ENCODE results near the gene SORCS2. TPM values are rescaled to one million over a fixed set of nuclear protein-coding genes. Genes with fewer than 3 reads are reported as not detected.

The SORCS2 gene
- polyA plus RNA-seq, 1 donor from 2014 or later: 1.0 TPM

DNA sequence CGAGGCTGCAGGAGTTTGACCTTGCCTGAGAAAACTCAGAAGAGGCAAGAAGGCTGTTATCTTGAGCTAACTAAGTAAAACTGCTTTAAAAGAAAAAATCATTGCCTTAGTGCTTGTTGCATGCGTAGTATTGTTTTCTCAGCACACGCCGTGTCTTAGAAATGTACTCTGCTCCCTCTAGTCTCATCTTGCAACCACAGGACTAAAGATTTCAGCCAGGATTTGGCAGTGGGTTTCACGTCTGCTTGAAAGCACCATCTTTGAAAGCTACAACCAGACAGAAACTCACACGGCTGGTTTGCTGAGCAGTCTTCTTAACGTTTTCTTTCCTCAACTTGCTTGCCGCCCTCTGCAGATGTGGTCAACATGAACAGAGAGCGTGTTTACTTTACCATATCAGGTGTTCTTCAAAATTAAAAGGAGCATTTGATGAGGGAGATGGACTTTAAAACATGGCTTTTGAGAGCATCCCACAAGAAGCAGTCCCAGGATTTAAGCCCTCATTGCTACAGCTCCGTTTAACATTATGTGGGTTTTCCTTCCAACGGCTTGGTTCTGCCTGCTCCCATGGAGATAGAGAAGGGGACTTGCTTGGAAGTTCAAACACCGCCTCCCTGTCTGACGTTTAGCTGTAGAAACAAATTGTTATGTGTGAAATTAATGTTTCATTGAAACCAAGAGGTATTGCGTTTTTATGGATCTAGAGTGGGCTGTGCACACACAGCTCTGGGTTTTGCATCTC, 3.4 kb downstream of the SORCS2 start:
- H3K9me2 ChIP-seq (ENCODE audit: insufficient read depth, low read length): no peaks in the 10 kb centered on the region
- no peak for TF ChIP-seq MXI1 (conservative IDR thresholded peaks at IDR 0.05; ENCODE audit: poor library complexity, severe bottlenecking)
- no peak for TF ChIP-seq POLR2AphosphoS5 (IDR thresholded peaks at IDR 0.05)
- peaks cover 14% of the 10 kb centered on the region for H3K27me3 ChIP-seq (ENCODE audit: insufficient read depth, low read depth, low read length)
- H3K36me3 ChIP-seq (ENCODE audit: insufficient read depth, low read length): no peaks in the 10 kb centered on the region
- no peaks in the 10 kb centered on the region for H3F3A ChIP-seq (ENCODE audit: insufficient read depth, low read length, poor library complexity, severe bottlenecking)
- H4K20me1 ChIP-seq (ENCODE audit: insufficient read depth): no peaks in the 10 kb centered on the region
- H2AFZ ChIP-seq (ENCODE audit: low read depth, low read length): no peak overlapping the region
- peaks cover 4% of the 10 kb centered on the region for H3K79me2 ChIP-seq (replicated peaks; ENCODE audit: insufficient read depth, low read length)
- no peak overlapping the region for H3K27ac ChIP-seq (ENCODE audit: low read length)
- no peak overlapping the region for H3K9ac ChIP-seq (ENCODE audit: low read length)
- no peak overlapping the region for H3K4me2 ChIP-seq (ENCODE audit: low read length)
- no peak overlapping the region for H3K4me3 ChIP-seq (ENCODE audit: low read length)
- H3K9me3 ChIP-seq (ENCODE audit: low read length): no peaks in the 10 kb centered on the region

DNA sequence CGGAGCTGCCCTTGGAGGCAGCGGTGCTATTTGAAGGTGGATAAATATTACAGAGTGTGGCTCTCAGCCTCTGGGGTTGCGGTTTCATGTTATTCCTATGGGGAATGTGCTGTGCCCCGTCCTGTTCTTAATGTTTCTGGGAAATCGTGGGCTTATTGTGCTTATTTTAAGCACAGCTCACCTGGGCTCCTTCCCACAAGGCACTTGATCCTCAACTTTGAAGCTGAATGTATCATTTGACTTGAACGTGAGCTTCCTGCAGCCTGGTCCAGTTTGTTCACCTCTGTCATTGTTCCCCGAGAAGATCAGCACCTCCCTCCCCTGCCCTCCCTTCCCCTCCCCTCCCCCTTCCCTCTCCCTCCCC, 3.9 kb downstream of the SORCS2 start:
- Histone ChIP-seq H3K9me2 (ENCODE audit: insufficient read depth, low read length) (no peaks in the 10 kb centered on the region), H3K79me2 (replicated peaks; ENCODE audit: insufficient read depth, low read length) (peaks cover 4% of the 10 kb centered on the region), H3K4me2 (ENCODE audit: low read length) (no peak overlapping the region), H4K20me1 (ENCODE audit: insufficient read depth) (no peaks in the 10 kb centered on the region), H3F3A (ENCODE audit: insufficient read depth, low read length, poor library complexity, severe bottlenecking) (no peaks in the 10 kb centered on the region), H3K36me3 (ENCODE audit: insufficient read depth, low read length) (no peaks in the 10 kb centered on the region), H3K9me3 (ENCODE audit: low read length) (no peaks in the 10 kb centered on the region), H3K4me3 (ENCODE audit: low read length) (no peak overlapping the region), H3K9ac (ENCODE audit: low read length) (no peak overlapping the region), H2AFZ (ENCODE audit: low read depth, low read length) (no peak overlapping the region), H3K27ac (ENCODE audit: low read length) (no peak overlapping the region), H3K27me3 (ENCODE audit: insufficient read depth, low read depth, low read length) (peaks cover 14% of the 10 kb centered on the region)
- TF ChIP-seq SMC3 (conservative IDR thresholded peaks at IDR 0.05; ENCODE audit: poor library complexity) (no peak), EZH2 (IDR thresholded peaks at IDR 0.05; ENCODE audit: borderline replicate concordance, insufficient read depth, low read length, poor library complexity, severe bottlenecking) (no peak), TAF1 (IDR thresholded peaks at IDR 0.05; ENCODE audit: low read depth) (no peak), RAD21 (conservative IDR thresholded peaks at IDR 0.05) (no peak), MXI1 (conservative IDR thresholded peaks at IDR 0.05; ENCODE audit: poor library complexity, severe bottlenecking) (no peak), EP300 (conservative IDR thresholded peaks at IDR 0.05; ENCODE audit: poor library complexity, severe bottlenecking) (no peak)
- TF ChIP-seq, protein P1, sequence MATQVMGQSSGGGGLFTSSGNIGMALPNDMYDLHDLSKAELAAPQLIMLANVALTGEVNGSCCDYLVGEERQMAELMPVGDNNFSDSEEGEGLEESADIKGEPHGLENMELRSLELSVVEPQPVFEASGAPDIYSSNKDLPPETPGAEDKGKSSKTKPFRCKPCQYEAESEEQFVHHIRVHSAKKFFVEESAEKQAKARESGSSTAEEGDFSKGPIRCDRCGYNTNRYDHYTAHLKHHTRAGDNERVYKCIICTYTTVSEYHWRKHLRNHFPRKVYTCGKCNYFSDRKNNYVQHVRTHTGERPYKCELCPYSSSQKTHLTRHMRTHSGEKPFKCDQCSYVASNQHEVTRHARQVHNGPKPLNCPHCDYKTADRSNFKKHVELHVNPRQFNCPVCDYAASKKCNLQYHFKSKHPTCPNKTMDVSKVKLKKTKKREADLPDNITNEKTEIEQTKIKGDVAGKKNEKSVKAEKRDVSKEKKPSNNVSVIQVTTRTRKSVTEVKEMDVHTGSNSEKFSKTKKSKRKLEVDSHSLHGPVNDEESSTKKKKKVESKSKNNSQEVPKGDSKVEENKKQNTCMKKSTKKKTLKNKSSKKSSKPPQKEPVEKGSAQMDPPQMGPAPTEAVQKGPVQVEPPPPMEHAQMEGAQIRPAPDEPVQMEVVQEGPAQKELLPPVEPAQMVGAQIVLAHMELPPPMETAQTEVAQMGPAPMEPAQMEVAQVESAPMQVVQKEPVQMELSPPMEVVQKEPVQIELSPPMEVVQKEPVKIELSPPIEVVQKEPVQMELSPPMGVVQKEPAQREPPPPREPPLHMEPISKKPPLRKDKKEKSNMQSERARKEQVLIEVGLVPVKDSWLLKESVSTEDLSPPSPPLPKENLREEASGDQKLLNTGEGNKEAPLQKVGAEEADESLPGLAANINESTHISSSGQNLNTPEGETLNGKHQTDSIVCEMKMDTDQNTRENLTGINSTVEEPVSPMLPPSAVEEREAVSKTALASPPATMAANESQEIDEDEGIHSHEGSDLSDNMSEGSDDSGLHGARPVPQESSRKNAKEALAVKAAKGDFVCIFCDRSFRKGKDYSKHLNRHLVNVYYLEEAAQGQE (IDR thresholded peaks at IDR 0.05; ENCODE audit: borderline replicate concordance): no peak

DNA sequence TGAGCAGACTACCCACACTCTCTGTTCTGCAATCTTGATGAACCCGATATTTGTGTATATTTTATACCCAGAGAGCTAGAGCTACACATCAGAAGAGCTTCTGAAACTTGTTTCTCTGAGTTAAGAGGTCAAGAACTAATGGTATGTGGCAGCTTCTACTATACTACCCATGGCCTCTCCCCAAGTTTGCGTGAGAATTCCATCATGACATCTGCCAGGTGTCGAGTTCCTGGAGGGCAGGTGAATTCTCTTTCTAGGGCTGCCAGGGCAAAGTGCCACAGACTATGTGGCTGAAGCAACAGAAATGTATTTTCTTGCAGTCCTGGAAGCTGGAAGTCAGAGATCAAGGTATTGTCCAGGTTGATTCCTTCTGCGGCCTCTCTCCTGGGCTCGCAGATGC, 4.4 kb downstream of the SORCS2 start:
- Histone ChIP-seq H3F3A (ENCODE audit: insufficient read depth, low read length, poor library complexity, severe bottlenecking) (no peaks in the 10 kb centered on the region), H3K9me3 (ENCODE audit: low read length) (no peaks in the 10 kb centered on the region), H3K4me2 (ENCODE audit: low read length) (no peak overlapping the region), H4K20me1 (ENCODE audit: insufficient read depth) (no peaks in the 10 kb centered on the region), H2AFZ (ENCODE audit: low read depth, low read length) (no peak overlapping the region), H3K27ac (ENCODE audit: low read length) (no peak overlapping the region), H3K27me3 (ENCODE audit: insufficient read depth, low read depth, low read length) (peaks cover 14% of the 10 kb centered on the region), H3K4me3 (ENCODE audit: low read length) (no peak overlapping the region), H3K79me2 (replicated peaks; ENCODE audit: insufficient read depth, low read length) (peaks cover 4% of the 10 kb centered on the region), H3K9me2 (ENCODE audit: insufficient read depth, low read length) (no peaks in the 10 kb centered on the region), H3K9ac (ENCODE audit: low read length) (no peak overlapping the region), H3K36me3 (ENCODE audit: insufficient read depth, low read length) (no peaks in the 10 kb centered on the region)
- no peak for TF ChIP-seq EP300 (conservative IDR thresholded peaks at IDR 0.05; ENCODE audit: poor library complexity, severe bottlenecking)
- TF ChIP-seq, protein P2, sequence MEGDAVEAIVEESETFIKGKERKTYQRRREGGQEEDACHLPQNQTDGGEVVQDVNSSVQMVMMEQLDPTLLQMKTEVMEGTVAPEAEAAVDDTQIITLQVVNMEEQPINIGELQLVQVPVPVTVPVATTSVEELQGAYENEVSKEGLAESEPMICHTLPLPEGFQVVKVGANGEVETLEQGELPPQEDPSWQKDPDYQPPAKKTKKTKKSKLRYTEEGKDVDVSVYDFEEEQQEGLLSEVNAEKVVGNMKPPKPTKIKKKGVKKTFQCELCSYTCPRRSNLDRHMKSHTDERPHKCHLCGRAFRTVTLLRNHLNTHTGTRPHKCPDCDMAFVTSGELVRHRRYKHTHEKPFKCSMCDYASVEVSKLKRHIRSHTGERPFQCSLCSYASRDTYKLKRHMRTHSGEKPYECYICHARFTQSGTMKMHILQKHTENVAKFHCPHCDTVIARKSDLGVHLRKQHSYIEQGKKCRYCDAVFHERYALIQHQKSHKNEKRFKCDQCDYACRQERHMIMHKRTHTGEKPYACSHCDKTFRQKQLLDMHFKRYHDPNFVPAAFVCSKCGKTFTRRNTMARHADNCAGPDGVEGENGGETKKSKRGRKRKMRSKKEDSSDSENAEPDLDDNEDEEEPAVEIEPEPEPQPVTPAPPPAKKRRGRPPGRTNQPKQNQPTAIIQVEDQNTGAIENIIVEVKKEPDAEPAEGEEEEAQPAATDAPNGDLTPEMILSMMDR (IDR thresholded peaks at IDR 0.05; ENCODE audit: poor library complexity, severe bottlenecking): no peak
- TF ChIP-seq MXI1 (conservative IDR thresholded peaks at IDR 0.05; ENCODE audit: poor library complexity, severe bottlenecking): no peak
- no peak for TF ChIP-seq TAF1 (IDR thresholded peaks at IDR 0.05; ENCODE audit: low read depth)
- TF ChIP-seq, protein P1 (IDR thresholded peaks at IDR 0.05; ENCODE audit: borderline replicate concordance): no peak
- no peak for TF ChIP-seq POLR2AphosphoS5 (IDR thresholded peaks at IDR 0.05)
- TF ChIP-seq RAD21 (conservative IDR thresholded peaks at IDR 0.05): no peak
- TF ChIP-seq SMC3 (conservative IDR thresholded peaks at IDR 0.05; ENCODE audit: poor library complexity): no peak
- TF ChIP-seq EZH2 (IDR thresholded peaks at IDR 0.05; ENCODE audit: borderline replicate concordance, insufficient read depth, low read length, poor library complexity, severe bottlenecking): no peak

Data from neural cell (in vitro differentiated cells).